Right atrium auricular region (tissue), 2 donors: Measurements from ENCODE around the gene SOD1. TPM values are rescaled to one million over a fixed set of nuclear protein-coding genes. Genes with fewer than 3 reads are reported as not detected.
"Not testable (repeated sequence)": the region's sequence is repeated elsewhere in the genome, so short reads cannot be mapped to it uniquely, and the experiment has no call there.

ENCODE experiments used
- DNase-seq: peaks from one replicate; pipeline ENCODE4 v3.0.0-alpha.2; 2019; ENCODE audit warnings: low spot score
- H3K27ac ChIP-seq, 2 donors: fragments of 200-600 bp; sonication (generic); 1 replicate in 1 of 2; 2 replicates in 1 of 2; pipeline ENCODE4 v1.5.1; 2016 to 2019
- H3K27me3 ChIP-seq, 2 donors: fragments of 200-600 bp; sonication (generic); one replicate each; pipeline versions ENCODE4 v1.5.1 to v1.6.0; 2017 to 2019
- H3K36me3 ChIP-seq: fragments of 200-600 bp; sonication (generic); one replicate; pipeline ENCODE4 v1.5.1; 2016
- H3K4me1 ChIP-seq, 2 donors: fragments of 200-600 bp; sonication (generic); one replicate each; pipeline versions ENCODE4 v1.5.1 to v1.6.0; 2017 to 2019
- H3K4me3 ChIP-seq, 2 donors: fragments of 200-600 bp; sonication (generic); 1 replicate in 1 of 2; 2 replicates in 1 of 2; pipeline ENCODE4 v1.5.1; 2017 to 2019; ENCODE audit warnings: mild to moderate bottlenecking in 1 of 2, moderate library complexity in 1 of 2
- H3K9me3 ChIP-seq, 2 donors: fragments of 200-600 bp; sonication (generic); one replicate each; pipeline ENCODE4 v1.5.1; 2019
- CTCF ChIP-seq, 2 donors: fragments of 200-600 bp; sonication (generic); IDR thresholded peaks; one replicate each; pipeline ENCODE4 v1.5.1; 2019; ENCODE audit warnings: antibody characterized with exemption in 2 of 2
- total RNA-seq, 2 donors: library from RNA; depleted of rRNA; stranded (reverse); fragments of >200 nt; gene quantifications; one replicate each; pipeline ENCODE4 v1.1.0, GENCODE V29; 2016

SOD1 gene
- total RNA-seq, 2 donors from 2014 or later = 321 to 332 TPM

GRCh38 chr21:31647650-31648049 is 11.8 kb upstream of the SOD1 start:
- no peaks in the 10 kb centered on the region for H3K9me3 ChIP-seq
- H3K27me3 ChIP-seq = no peaks in the 10 kb centered on the region
- no peak for TF ChIP-seq CTCF (IDR thresholded peaks at IDR 0.05)
- DNase-seq = no peak
- H3K4me1 ChIP-seq = no peaks in the 10 kb centered on the region
- H3K4me3 ChIP-seq = no peak overlapping the region
- no peaks in the 10 kb centered on the region for H3K36me3 ChIP-seq
- no peak overlapping the region for H3K27ac ChIP-seq

DNA sequence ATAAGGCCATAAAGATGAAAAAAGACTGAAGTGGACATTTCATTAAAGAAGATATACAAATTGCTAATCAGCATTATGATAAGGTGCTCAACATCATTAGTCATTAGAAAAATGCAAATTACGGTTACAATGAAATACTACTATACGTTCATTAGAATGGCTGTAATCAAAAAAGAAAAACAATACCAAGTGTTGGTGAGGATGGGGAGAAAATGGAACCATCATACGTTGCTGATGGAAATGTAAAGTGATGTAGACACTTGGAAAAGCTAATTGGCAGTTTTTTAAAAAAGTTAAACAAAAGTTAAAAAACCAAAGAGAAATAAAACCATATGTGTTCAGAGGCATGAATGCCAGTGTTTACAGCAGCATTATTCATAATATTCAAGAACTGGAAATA is 8.6 kb upstream of the SOD1 start:
- Histone ChIP-seq H3K4me3 (no peak overlapping the region), H3K4me1 (no peaks in the 10 kb centered on the region), H3K9me3 (no peaks in the 10 kb centered on the region), H3K27me3 (no peaks in the 10 kb centered on the region), H3K36me3 (no peaks in the 10 kb centered on the region), H3K27ac (no peak overlapping the region)
- no peak for TF ChIP-seq CTCF (IDR thresholded peaks at IDR 0.05)
- DNase-seq = no peak

- not testable (repeated sequence) for DNase-seq, H3K4me1 ChIP-seq, H3K36me3 ChIP-seq, H3K27me3 ChIP-seq, H3K9me3 ChIP-seq, H3K4me3 ChIP-seq, H3K27ac ChIP-seq
Observed at GRCh38 chr21:31651491-31651890, 8.0 kb upstream of the SOD1 start.

GRCh38 chr21:31654340-31654739 is 5.2 kb upstream of the SOD1 start:
- H3K36me3 ChIP-seq = no peaks in the 10 kb centered on the region
- no peaks in the 10 kb centered on the region for H3K27me3 ChIP-seq
- DNase-seq = no peak
- no peak for TF ChIP-seq CTCF (IDR thresholded peaks at IDR 0.05)
- H3K4me3 ChIP-seq = no peak overlapping the region
- H3K27ac ChIP-seq = no peak overlapping the region
- peaks cover 0 to 7% of the 10 kb centered on the region in 2 donors for H3K4me1 ChIP-seq
- no peaks in the 10 kb centered on the region for H3K9me3 ChIP-seq

DNA sequence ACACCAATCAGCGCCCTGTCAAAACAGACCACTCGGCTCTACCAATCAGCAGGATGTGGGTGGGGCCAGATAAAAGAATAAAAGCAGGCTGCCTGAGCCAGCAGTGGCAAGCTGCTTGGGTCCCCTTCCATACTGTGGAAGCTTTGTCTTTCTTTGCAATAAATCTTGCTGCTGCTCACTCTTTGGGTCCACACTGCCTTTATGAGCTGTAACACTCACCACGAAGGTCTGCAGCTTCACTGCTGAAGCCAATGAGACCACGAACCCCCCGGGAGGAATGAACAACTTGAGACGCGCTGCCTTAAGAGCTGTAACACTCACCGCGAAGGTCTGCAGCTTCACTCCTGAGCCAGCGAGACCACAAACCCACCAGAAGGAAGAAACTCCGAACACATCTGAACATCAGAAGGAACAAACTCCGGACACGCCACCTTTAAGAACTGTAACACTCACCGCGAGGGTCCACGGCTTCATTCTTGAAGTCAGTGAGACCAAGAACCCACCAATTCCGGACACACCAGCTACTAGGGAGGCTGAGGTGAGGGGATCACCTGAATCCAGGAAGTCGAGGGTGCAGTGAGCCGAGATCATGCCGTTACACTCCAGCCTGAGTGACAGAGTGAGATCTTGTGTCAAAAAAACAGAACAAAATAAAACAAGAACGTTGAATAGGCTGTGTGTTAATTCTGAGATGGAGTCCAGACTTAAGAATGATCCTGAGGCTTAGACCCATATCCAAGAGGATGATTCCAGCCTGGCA is 4.5 kb upstream of the SOD1 start:
- not testable (repeated sequence) for H3K27me3 ChIP-seq, H3K36me3 ChIP-seq, DNase-seq, H3K4me1 ChIP-seq, H3K4me3 ChIP-seq, H3K9me3 ChIP-seq, H3K27ac ChIP-seq

DNA sequence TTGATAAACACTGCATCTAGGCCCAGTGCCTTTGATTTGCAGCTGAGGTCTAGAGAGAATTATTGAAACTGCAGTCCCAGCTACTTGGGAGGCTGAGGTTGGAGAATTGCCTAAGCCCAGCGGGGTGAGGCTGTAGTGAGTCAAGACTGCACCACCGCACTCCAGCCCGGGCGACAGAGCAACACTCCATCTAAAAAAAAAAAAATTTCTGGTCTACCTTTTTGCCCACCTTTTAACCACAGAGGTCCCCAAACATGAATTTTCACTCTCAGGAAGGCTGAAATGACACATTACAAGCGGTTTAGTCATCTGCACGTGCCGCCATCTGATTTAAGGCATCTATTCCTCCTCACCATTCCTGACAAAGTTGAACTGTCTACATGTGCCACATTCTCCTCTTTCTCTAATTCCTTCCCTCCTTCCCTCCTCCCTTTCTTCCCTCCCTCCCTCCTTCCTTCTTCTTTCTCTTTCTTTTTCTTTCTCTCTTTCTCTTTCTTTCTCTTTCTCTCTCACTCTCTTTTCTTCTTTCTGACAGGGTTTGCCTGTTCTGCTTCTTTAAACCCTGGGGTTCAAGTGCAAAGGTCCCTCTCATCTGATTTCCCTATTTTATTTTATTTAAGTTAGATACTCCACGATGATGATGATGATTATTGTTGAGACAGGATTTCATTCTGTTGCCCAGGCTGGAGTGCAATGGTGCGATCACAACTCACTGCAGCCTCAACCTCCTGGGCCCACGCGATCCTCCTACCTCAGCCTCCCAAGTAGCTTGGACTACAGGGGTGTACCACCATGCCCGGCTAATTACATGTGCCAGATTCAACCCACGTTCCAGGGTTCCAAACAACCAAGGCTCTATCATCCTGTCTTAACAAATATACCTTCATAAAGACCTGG is 3.0 kb upstream of the SOD1 start:
- no peak for DNase-seq
- Histone ChIP-seq H3K9me3 (no peaks in the 10 kb centered on the region), H3K4me1 (peaks cover 0 to 19% of the 10 kb centered on the region in 2 donors), H3K27me3 (no peaks in the 10 kb centered on the region), H3K36me3 (no peaks in the 10 kb centered on the region), H3K4me3 (no peak overlapping the region), H3K27ac (no peak overlapping the region)
- no peak for TF ChIP-seq CTCF (IDR thresholded peaks at IDR 0.05)
